MCF 10A (cell line): ENCODE results near the gene GNG14. TPM values are rescaled to one million over a fixed set of nuclear protein-coding genes. Genes with fewer than 3 reads are reported as not detected.

Experiments
- BruUV-seq: library from RNA; stranded (reverse); fragments of 400-500 nt; replicated peaks from 2 replicates; lab custom pipeline; 2021; lab: Mats Ljungman, UMichigan
- CTCF ChIA-PET: fragments of 300-600 bp; sonication (Branson Sonifier 250); formaldehyde crosslinking; extraction: SDS; loops from one replicate; lab custom pipeline; 2021; ENCODE audit warnings: antibody characterized with exemption, inconsistent platforms; lab: Yijun Ruan, JAX
- POLR2A ChIA-PET: fragments of 300-600, 350-650 bp; sonication (Branson Sonifier 250); formaldehyde crosslinking; extraction: SDS; loops from one replicate; lab custom pipeline; 2020; ENCODE audit warnings: antibody characterized with exemption, inconsistent platforms; lab: Yijun Ruan, JAX
- DNase-seq: peaks from one replicate; pipeline ENCODE4 v3.0.0-alpha.2; 2018; ENCODE audit not compliant: unreplicated experiment
- H3K27ac Mint-ChIP-seq: one replicate; pipeline ENCODE4 v1.8.0; 2022; ENCODE audit warnings: mild to moderate bottlenecking, low read depth, mixed read lengths; ENCODE audit not compliant: unreplicated experiment
- H3K27me3 Mint-ChIP-seq: one replicate; pipeline ENCODE4 v1.8.0; 2022; ENCODE audit warnings: mixed read lengths; ENCODE audit not compliant: insufficient read depth, unreplicated experiment
- H3K36me3 Mint-ChIP-seq: one replicate; pipeline ENCODE4 v1.8.0; 2022; ENCODE audit warnings: mild to moderate bottlenecking, moderate library complexity, mixed read lengths; ENCODE audit not compliant: insufficient read depth, unreplicated experiment
- H3K4me1 Mint-ChIP-seq: one replicate; pipeline ENCODE4 v1.8.0; 2022; ENCODE audit warnings: mixed read lengths; ENCODE audit not compliant: insufficient read depth, unreplicated experiment
- H3K4me3 Mint-ChIP-seq: one replicate; pipeline ENCODE4 v1.8.0; 2022; ENCODE audit warnings: mild to moderate bottlenecking, moderate library complexity, mixed read lengths; ENCODE audit not compliant: unreplicated experiment
- H3K9me3 Mint-ChIP-seq: one replicate; pipeline ENCODE4 v1.8.0; 2022; ENCODE audit warnings: mixed read lengths; ENCODE audit not compliant: unreplicated experiment
- intact Hi-C: fragments of 100-400 bp; cut with micrococcal nuclease; formaldehyde crosslinking; loops from 2 replicates; pipeline ENCODE4 v1.14.1; 2022
- total RNA-seq: library from RNA; stranded (reverse); gene quantifications from 2 replicates; pipeline ENCODE4 v1.2.3, GENCODE V29; 2022
- TF ChIP-seq, protein P1 (sequence below): fragments of 200-600 bp; IDR thresholded peaks from one replicate; pipeline ENCODE4 v1.8.0; 2022; ENCODE audit warnings: antibody characterized with exemption, mild to moderate bottlenecking; ENCODE audit not compliant: unreplicated experiment

GNG14 gene
- total RNA-seq, 1 experiment from 2014 or later, result not detected

DNA sequence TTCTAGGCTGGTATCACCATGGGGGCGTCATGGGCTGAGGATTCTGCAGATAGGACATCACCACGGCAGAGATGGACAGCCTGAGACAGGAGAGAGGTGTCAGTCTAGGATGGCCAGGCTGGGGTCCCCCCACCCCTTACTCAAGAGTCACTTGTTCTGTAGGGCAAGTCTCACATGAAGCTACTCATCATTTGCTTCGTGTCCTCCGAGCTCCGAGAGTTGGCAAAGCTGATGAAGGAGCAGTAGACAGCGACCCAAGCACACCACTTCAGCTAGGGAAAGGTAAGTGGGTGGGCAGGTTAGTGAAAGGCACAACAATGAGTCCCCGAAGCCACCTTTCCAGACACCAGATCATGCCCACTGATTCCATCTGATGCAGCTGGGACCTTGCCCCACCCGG, 19.5 kb upstream of the GNG14 start:
- no TSS peak for BruUV-seq
- H3K9me3 Mint-ChIP-seq, result no peaks in the 10 kb centered on the region
- intact Hi-C loops, result loop anchor here (2.0 to 10.0 kb wide), 2 partner anchors 58 to 504 kb away; partner anchors contain the start of genes ZNF136, ZNF490 and ZNF791
- ChIA-PET CTCF (interaction anchor here (0.6 kb wide), 2 partner anchors 103 to 721 kb away, joined by 3 to 4 read pairs; no protein-coding TSS in a partner anchor), POLR2A (interaction anchor here (0.6 to 3.2 kb wide), 11 partner anchors 9 to 134 kb away, joined by 3 to 40 read pairs (median 5); partner anchors contain the start of genes DHPS, FBXW9, TNPO2 and TRIR)
- no peak for DNase-seq
- TF ChIP-seq, protein P1, sequence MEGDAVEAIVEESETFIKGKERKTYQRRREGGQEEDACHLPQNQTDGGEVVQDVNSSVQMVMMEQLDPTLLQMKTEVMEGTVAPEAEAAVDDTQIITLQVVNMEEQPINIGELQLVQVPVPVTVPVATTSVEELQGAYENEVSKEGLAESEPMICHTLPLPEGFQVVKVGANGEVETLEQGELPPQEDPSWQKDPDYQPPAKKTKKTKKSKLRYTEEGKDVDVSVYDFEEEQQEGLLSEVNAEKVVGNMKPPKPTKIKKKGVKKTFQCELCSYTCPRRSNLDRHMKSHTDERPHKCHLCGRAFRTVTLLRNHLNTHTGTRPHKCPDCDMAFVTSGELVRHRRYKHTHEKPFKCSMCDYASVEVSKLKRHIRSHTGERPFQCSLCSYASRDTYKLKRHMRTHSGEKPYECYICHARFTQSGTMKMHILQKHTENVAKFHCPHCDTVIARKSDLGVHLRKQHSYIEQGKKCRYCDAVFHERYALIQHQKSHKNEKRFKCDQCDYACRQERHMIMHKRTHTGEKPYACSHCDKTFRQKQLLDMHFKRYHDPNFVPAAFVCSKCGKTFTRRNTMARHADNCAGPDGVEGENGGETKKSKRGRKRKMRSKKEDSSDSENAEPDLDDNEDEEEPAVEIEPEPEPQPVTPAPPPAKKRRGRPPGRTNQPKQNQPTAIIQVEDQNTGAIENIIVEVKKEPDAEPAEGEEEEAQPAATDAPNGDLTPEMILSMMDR, result no peak
- peaks cover 7% of the 10 kb centered on the region for H3K4me1 Mint-ChIP-seq
- peak overlapping the region; percentile 100 for H3K27ac Mint-ChIP-seq
- H3K27me3 Mint-ChIP-seq, result no peaks in the 10 kb centered on the region
- H3K4me3 Mint-ChIP-seq, result peak overlapping the region; percentile 92
- H3K36me3 Mint-ChIP-seq, result peaks cover 47% of the 10 kb centered on the region

DNA sequence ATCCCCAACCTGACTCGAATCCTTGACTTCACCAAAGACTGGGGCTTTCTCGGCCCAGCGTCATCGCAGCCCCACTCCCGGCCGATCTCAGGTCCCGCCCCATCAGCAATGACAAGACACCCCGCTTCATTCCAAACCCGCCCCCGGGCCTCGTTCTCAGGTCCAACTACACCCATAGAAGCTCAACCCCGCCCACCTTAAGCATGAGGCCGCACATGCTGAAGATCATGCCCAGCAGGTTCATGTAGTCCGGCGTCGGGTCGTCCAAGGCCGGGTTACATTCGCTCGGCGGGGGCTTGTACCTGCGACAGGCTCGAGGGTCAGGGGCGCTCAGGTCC, 18.9 kb upstream of the GNG14 start:
- ChIA-PET POLR2A (interaction anchor here (0.7 to 3.2 kb wide), 17 partner anchors 9 to 1583 kb away, joined by 3 to 40 read pairs (median 5); partner anchors contain the start of genes DHPS, FBXW9, JUNB and TNPO2), CTCF (interaction anchor here (0.6 kb wide), 1 partner anchor 103 kb away, joined by 4 read pairs; no protein-coding TSS in a partner anchor)
- H3K36me3 Mint-ChIP-seq, result peaks cover 46% of the 10 kb centered on the region
- peak; percentile 62 for DNase-seq
- intact Hi-C loops, result loop anchor here (2.0 to 10.0 kb wide), 2 partner anchors 58 to 504 kb away; partner anchors contain the start of genes ZNF136, ZNF490 and ZNF791
- no peaks in the 10 kb centered on the region for H3K9me3 Mint-ChIP-seq
- H3K27me3 Mint-ChIP-seq, result no peaks in the 10 kb centered on the region
- TF ChIP-seq, protein P1, result no peak
- peak overlapping the region; percentile 92 for H3K4me3 Mint-ChIP-seq
- BruUV-seq, result TSS peak; percentile 74
- H3K27ac Mint-ChIP-seq, result peak overlapping the region; percentile 100
- H3K4me1 Mint-ChIP-seq, result peaks cover 7% of the 10 kb centered on the region

DNA sequence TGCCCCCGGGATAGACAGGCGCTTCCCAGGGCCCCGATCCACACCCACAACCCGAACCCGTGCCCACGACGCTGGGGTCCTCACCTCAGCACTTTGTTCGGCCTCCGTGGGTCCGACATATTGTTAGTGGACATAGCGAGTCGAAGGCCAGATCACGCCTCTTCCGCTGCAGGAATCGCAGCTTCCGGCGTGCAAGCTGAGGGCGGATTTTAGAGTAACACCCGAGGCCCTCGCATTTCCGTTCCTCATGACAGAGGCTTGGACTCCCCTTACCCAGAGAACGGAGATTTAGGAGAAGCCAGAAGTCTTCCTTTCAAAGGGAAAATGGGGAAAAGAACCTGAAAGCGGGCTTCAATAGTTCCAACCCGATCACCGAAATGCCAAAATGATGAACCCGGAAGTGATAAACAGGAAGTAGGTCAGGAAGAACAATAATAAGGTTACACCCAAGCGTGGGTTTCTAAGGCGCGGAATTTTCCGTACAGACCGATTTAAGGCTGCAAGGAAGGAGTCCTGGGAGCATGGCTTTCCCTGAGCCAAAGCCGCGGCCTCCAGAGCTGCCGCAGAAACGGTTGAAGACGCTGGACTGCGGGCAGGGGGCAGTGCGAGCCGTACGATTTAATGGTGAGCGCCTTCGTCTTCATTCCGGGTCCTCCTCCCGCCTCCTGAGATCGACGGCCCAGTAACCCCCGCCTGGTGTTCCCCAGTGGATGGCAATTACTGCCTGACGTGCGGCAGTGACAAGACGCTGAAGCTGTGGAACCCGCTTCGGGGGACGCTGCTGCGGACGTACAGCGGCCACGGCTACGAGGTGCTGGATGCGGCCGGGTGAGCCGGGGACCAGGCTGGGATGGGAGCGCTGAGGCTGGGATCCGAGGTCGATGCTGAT, 18.3 kb upstream of the GNG14 start:
- peaks cover 52% of the 10 kb centered on the region for H3K36me3 Mint-ChIP-seq
- H3K9me3 Mint-ChIP-seq, result no peaks in the 10 kb centered on the region
- TSS peak; percentile 65 for BruUV-seq
- peak overlapping the region; percentile 100 for H3K27ac Mint-ChIP-seq
- no peaks in the 10 kb centered on the region for H3K27me3 Mint-ChIP-seq
- intact Hi-C loops, result loop anchor here (2.0 to 10.0 kb wide), 2 partner anchors 59 to 505 kb away; partner anchors contain the start of genes ZNF136, ZNF490 and ZNF791
- peaks cover 7% of the 10 kb centered on the region for H3K4me1 Mint-ChIP-seq
- ChIA-PET POLR2A (interaction anchor here (0.7 to 3.2 kb wide), 22 partner anchors 9 to 1583 kb away, joined by 3 to 40 read pairs (median 4); partner anchors contain the start of genes DHPS, FBXW9, JUNB and TNPO2), CTCF (interaction anchor here (0.6 to 0.8 kb wide), 2 partner anchors 28 to 1784 kb away, joined by 3 read pairs; no protein-coding TSS in a partner anchor)
- TF ChIP-seq, protein P1, result no peak
- DNase-seq, result peak; percentile 83
- peak overlapping the region; percentile 92 for H3K4me3 Mint-ChIP-seq
